ENCODE results near the gene CRYBB1. TPM values are rescaled to one million over a fixed set of nuclear protein-coding genes. Genes with fewer than 3 reads are reported as not detected.
"Not testable (repeated sequence)": the region's sequence is repeated elsewhere in the genome, so short reads cannot be mapped to it uniquely, and the experiment has no call there.

CRYBB1 gene
- total RNA-seq, 1 donor from 2014 or later = not detected

DNA sequence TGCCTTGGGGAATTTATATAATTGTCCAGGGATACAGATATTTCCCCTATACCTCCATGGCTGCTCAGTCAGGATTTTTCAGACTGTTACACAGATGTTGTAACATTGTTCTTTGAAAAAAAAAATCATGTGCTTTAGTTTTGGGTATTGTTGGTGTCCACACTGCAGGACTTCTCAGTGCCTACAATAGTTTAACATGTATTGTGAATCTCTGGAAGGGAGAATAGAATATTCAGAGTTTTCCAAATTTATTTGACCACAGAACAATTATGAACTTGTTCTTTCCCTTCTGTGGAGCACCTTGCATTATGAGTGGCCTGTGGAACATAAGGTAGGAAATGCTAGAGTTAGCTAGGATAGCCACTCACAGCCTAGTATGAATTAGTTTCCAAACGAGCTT lies 18.5 kb upstream of the CRYBB1 start:
- no peak for DNase-seq (ENCODE audit: low read depth)

DNA sequence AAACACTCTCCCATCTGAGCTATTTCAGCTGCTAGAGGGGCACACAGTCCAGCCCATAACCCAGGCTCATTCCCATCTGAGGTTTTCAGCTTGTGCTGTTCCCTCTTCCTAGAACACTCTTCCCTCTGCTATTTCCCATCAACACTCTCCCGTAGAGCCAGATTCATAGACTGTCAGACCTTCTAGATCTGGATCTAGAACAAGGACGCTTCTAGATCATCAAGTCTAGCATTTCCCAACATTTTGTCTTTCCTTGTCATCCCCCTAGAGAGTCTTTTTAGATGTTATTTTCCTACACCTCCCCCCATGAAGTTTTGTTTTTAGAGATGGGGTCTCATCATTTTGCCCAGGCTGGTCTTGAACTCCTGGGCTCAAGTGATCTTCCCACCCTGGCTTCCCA lies 17.3 kb upstream of the CRYBB1 start:
- DNase-seq (ENCODE audit: low read depth) = no peak

DNA sequence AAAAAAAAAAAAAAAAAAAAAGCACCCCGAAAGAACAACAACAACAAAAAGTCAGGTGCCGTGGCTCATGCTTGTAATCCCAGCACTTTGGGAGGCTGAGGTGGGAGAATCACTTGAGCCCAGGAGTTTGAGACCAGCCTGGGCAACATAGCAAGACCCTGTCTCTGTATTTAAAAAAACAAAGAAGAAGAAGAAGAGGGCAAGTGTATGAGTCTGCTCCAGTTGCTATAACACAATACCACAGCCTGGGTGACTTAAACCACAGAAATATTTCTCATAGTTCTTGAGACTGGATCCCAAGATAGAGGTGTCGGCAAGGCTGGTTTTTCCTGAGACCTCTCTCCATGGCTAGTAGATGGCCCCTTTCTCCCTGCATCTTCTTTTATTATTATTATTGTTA lies 16.4 kb upstream of the CRYBB1 start:
- no peak for DNase-seq (ENCODE audit: low read depth)

DNA sequence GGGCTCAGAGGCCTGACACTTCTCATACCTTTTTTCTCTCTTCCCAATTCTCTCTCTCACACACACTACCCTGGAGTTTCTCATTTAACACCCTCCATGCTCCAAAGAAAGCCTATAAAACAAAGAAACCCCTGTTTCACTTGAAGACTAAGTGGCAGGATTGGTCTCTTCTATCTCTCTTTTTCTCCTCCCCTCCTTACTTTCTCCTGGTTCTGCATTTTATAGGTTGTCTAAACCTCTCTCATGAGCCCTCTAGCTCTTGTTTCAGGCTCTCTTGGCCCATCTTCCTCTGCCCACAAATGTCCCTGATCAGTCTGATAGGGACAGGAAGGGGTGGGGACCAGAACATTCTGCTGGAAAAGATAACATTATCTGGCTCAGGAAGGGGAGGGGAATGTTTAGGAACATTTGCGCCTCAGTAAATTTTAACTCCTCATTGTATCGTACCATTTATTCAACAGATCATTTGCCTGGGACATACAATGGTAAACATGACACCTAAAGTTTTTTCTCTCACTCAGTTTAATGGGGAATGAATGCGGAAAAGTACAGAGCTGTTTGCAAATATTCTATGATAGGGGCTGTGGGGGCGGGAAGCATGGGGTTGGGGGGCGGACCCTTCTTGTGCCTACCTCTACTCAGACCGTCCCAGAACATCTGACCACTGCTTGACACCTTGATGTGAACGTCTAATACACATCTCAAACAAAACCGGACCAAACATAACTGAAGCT lies 14.8 kb upstream of the CRYBB1 start:
- no peak for DNase-seq (ENCODE audit: low read depth)

DNA sequence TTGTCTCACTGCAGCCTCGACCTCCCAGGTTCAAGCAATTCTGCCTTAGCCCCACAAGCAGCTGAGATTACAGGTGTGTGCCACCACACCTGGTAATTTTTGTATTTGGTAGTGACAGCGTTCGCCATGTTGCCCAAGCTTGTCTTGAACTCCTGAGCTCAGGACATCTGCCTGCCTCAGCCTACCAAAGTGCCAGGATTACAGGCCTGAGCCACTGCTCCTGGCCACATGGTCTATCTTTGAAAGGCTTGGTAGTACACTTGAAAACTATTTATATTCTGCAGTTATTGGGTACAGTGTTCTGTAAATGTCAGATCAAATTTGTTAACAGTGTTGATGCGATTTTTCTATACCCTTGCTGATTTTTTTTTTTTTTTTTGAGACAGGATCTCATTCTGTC lies 13.5 kb upstream of the CRYBB1 start:
- no peak for DNase-seq (ENCODE audit: low read depth)

DNA sequence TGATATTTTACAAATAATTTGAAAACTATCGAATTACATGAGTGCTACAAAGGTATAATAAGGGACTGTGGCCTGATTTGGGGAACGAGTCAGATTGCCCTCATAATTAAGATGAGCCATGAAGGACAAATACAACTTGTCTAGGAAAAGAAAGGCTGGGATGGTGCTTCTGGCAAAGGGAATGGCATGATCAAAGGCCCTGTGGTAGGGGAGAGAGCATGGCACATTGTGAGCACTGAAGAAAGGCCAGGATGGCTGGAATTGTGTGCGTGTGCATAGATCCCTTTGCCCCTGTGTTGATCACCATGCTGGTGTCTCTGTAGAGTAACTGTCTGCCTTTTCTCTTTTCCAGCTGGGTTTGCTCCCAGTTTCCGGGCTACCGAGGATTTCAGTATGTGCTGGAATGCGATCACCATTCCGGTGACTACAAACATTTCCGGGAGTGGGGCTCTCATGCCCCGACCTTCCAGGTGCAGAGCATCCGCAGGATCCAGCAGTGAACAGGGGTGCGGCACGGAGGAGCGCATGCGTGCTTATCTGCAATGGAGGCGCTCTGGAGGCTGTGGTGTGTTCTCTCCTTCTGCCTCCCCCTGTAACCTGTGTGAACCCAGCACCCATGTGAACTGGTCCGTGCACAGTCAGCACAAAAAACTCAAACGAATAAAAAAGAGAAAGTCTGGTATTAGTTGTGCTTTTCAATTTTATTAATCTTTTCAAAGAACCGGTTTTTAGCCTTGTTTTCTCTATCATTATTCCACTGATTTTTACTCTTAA lies 12.3 kb upstream of the CRYBB1 start:
- DNase-seq (ENCODE audit: low read depth) = no peak

DNA sequence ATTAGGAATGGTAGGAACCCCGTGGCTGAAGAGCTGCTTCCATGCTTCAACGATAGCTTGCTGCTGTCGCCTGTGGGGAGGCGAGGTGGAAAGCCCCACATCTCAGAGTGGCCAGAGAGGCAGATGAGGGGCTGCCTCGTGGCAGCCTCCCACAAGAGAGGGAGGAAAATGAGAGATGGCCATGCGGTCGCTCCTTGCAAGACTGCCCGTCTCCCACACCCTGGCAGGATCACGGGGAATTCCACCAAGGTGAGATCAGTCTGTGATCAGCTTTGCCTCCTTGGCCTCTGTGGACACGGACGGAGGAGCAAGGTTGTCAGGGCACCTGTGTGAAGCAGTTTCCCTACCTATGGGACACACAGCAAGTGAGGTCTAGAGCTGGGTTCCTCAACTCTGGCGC lies 7.0 kb upstream of the CRYBB1 start:
- DNase-seq (ENCODE audit: low read depth) = no peak

DNA sequence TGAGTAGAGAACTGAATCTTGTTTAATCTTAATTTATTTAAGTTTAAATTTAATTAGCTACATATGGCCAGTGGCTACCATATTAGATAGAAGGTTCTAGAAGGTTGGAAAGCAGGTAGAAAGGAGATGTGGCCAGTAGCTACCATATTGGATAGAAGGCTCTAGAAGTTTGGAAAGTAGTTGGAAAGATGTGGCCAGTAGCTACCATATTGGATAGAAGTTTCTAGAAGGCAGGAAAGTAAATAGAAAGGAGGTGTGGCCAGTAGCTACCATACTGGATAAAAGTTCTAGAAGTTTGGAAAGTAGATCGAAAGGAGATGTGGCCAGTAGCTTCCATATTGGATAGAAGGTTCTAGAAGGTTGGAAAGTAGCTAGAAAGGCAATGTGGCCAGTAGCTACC lies 6.2 kb upstream of the CRYBB1 start:
- no peak for DNase-seq (ENCODE audit: low read depth)

DNA sequence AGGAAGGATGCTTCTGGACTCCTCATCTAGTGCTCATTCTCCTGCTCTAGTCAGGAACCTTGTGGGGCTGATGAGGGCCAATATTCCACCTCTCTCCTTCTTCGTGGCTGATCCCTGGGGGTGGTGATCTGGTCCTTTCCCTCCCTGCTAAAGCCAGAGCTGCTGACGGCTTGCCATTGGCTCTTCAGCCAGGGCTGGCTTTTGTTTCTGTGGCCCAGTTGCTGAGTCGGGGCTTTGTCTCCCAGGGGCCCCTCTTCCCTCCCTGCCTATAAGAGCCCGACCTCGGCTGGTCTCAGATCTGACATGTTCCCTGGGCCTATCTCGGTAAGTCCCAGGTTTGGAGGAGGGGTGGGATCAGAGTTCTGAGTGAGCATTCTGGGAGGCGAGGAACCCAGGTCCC lies 3.8 kb upstream of the CRYBB1 start, which contains the start of gene CRYBA4:
CRYBA4 (plus strand) TSS at position 301 of the 400 bp plus-strand sequence. CDS start 634 bp downstream, outside the sequence.
- no peak for DNase-seq (ENCODE audit: low read depth)

DNA sequence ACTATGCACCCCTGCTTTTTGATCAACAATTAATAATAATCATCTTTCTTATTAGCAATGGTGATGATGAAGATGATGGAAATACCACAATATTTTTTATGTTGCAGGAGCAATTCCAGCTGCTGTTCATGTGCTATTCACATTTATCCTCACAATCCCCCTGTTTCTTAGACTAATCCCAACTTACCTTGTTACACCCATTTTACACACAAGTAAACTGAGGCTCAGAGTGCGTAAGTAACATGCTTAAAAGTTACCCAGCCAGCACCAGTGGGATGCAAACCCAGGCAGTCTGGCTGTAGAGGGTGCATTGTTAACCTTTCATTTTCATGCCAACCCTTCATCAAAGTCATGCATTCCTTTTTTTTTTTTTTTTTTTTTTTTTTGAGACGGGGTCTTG lies 2.4 kb upstream of the CRYBB1 start:
- no peak for DNase-seq (ENCODE audit: low read depth)

DNA sequence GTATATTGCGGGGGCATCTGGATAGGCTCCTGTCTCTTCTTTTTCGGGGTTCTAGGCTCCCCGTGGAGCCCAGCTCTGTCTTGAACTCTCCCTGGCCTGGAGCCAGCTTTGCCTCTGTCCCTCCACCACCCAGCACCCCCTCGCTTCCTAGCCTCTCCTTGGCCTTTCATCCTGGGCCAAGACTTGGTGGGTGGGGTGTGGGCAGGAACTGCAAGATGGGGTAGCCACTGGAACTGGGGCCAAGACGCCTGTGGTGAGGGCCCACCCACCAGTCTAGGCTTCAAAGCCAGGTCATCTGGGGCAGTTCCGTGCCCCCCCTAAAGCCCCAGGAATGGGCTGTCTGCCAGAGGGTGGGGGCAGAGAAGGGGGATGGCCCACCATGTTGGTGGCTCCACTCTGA lies 1.7 kb upstream of the CRYBB1 start:
- no peak for DNase-seq (ENCODE audit: low read depth)

DNA sequence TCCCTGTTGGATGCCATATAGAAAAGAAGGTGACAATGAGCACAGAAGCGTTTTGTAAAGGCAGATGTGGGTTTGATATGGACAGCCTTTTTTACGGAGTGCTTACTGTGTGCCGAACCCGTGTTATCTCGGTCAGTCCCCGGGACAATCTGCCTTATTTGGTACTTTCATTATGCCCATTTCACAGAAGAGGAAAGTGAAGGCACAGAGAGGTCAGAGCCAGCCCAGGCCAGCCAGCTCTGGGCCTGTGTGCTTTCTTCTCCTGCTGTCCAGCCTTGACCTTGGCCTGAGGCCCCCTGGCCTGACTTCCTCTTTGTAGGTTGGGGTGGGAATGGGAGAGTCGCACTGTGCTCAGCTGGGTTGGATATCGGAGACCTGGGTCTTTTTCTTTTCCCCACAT lies 628 bp upstream of the CRYBB1 start:
- DNase-seq (ENCODE audit: low read depth) = no peak

DNA sequence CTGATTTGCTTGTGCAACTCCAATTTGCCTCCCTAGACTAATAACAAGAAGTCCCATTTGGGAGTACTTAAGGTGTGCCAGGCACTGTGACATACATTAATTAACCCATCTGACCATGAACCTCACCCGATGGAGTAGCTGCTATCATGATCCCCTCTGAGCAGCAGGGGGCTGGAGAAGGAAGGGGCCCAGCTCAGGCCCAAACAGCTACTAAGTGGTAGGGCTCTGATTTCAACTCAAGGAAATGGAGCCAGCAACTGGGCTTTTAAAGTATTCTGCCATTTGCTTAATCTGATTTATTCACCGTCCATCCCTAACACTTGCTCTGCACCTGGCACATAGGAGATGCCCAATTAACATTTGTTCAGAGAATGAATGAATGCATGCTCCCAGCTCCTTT lies 1.2 kb downstream of the CRYBB1 start:
- DNase-seq (ENCODE audit: low read depth) = no peak

DNA sequence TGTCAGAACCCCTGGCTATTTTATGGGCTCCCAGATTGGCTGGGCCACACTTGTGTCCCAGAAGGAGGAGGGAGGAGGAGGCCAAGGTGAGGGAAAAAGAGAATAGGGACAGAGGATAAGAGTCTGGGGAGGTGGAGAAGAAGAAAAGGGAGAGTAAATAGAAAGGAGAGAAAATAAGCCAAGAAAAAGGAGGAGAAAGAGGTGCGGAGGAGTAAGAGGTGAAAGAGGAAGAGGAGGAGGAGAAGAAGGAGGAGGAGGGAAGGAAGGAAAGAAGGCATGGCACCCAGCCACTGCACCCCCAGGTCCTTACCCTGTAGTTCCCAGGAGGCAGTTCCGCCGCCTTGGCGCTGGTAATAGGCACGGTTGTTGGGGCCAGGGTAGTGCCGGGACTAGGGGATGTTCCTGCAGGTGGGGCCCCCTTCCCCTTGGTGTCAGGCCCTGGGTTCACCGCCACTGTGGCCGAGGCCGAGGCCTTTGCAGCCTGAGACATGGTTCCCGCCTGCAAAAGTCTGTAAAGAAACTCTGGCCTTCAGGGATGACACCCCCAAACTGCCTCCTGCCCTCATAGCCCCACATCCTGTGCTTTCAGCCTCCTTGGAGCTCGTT lies 1.9 kb downstream of the CRYBB1 start:
- DNase-seq (ENCODE audit: low read depth) = no peak

DNA sequence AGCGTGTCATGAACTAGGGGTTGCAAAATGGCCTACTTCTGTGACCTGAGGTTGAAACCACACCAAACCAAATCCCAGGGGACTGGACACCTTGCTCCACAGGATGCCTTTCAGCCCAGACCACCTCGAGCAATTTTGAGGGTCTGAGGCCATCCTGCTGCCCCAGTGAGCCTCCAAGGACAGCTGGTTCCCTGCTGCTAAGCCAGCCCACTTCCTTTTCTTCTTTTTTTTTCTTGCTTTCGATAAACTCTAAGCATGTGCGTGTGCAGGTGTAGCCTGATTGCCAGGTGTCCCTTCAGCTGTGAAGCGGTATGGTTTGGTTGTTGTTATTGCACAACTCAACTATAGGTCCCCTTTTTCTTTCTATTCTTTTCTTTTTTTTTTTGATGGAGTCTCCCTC lies 2.7 kb downstream of the CRYBB1 start:
- no peak for DNase-seq (ENCODE audit: low read depth)

DNA sequence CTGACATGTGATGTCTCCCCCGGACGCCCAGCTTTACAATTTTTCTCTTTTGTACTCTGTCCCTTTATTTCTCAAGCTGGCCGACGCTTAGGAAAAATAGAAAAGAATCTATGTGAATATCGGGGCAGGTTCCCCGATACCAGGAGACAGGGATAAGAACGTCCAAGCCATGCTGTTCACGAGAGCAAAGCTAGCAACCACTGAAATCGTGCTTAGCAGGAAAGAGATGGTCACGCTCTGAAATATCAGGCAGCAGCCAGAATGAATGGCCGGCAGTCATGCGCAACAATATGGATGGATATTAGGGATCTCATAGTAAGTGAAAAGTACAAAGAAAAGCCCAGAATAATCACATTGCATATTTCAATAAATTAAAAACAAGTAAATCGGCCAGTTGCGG lies 3.5 kb downstream of the CRYBB1 start:
- no peak for DNase-seq (ENCODE audit: low read depth)

DNA sequence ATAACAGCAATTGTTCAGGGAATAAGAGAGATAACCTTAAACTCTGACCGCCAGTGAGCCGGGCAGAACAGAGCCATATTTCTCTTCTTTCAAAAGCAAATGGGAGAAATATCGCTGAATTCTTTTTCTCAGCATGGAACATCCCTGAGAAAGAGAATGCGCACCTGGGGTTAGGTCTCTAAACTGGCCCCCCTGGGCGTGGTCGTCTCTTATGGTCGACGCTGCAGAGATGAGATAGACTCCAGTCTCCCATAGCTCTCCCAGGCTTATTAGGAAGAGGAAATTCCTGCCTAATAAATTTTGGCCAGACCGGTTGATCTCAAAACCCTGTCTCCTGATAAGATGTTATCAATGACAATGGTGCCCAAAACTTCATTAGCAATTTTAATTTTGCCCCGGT lies 4.1 kb downstream of the CRYBB1 start:
- not testable (repeated sequence) for DNase-seq (ENCODE audit: low read depth)

DNA sequence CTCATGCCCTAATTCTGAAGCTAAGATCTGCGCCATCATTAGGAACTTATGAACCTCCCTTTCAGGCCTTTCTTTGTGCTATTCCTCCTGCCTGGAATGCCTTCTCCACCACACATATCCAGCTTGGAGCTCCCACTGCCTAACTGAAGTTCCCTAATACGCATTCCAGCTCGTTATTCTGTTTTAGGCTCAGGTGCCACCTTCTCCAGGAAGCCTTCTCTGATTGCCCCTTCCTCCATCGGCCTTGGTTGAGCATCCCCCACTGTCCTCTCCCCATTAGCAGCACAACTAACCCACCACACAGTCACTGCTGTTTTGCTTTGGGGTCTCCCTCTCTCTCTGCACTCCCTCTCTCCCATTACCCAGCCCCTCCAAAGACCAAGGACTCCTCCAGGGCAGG lies 5.2 kb downstream of the CRYBB1 start:
- no peak for DNase-seq (ENCODE audit: low read depth)

DNA sequence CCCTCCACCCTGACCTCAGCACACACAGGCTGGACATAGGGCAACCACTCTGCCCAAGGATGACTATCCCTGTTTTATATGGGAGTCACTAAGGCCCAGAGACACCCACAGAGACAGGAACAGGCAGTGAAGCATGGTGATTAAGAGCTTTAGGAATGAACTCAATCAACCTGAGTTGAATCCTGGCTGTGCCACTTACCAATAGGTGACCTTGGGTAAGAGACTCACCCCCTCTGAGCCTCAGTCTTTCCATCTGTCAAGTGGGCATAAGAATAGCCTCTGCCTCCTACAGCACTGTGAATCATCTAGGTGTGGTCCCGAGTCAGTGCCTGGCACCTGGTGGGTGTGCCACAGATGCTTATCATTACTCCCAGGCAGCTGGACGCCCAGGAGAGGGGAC lies 6.8 kb downstream of the CRYBB1 start:
- no peak for DNase-seq (ENCODE audit: low read depth)

DNA sequence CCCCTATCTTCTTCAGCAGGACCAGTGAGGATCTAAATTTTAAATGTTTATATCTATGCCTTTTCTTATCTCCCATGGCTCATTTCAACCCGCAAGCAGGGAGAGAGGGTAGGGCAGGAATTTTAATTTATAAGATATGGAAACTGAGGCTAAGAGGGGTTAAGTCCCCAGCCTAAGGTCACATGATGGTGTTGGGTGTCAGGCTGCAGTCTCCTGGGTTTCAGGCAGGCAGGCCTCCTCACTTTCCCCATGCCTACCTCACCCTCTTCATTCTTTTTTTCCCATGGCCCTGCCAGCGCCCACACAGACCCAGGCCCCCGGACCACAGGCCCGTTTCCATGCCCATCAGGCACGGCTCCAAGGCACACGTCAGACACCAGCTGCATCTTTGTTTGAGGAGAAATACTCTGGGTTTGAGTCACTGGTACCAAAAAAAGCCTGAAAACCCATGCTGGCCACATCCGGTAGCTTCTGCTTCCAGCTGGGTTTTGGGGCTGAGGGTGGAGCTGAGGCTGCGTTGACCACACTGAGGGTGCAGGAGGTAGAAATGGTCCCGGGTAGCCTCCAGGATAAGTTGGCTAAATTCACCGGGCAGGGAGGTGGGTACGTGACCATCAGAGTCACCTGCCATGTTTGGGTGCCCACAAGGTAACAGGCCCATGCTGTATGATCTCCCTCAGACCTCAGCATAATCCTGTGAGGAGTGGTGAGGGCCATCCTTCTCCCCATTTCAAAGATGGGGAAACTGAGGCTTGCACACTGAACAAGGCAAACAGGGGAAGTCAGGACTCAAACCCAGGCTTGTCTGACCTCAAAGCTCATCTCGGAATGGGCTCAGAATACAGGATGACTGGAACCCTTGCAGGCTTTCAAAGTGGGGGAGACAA lies 7.5 kb downstream of the CRYBB1 start:
- peak; percentile 6 for DNase-seq (ENCODE audit: low read depth)

DNA sequence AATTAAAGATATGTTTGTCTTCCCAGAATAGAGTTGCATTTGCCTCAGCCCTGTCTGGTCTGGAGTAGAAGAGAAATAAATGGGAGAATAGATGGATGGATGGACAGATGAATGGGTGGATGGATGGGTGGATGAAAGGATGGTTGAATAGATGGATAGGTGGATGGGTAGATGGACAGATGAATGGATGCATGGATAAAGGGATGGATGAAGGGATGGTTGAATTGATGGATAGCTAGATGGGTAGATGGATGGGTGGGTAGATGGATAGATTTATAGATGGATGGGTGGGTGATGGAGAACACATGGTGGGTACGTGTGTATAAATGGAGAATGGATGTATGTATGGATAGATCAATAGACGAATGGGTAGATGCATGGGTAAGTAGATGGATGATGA lies 8.5 kb downstream of the CRYBB1 start:
- no peak for DNase-seq (ENCODE audit: low read depth)

DNA sequence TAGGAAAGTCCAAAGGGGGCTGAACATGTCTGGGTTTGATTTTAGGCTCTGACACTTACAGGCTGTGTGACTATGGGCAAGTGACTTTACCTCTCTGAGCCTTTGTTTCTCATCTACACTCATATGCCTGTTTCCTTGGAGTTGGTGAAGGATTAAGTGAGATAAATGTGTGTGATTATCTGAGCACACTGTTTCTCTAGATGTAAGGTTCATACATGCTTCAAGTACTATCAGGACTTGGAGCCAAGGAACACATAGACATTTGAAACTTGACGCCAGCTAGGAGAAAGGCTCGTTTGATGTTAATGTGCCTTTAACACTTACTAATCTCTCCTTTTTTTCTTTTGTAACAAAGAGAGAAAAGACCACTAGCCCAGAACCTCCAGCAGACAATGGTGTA lies 9.7 kb downstream of the CRYBB1 start:
- DNase-seq (ENCODE audit: low read depth) = no peak

Measured in renal cortical epithelial cell (primary cell).